ENCODE data around the gene ANO2. TPM values are rescaled to one million over a fixed set of nuclear protein-coding genes. Genes with fewer than 3 reads are reported as not detected.

Gene ANO2
- total and polyA plus RNA-seq, 4 donors, result 0.03 to 0.25 (median 0.15) TPM

- Histone ChIP-seq H3K4me1 (ENCODE audit: control insufficient read depth in 4 of 4, insufficient read depth in 4 of 4, low read length in 3 of 4) (no peaks in the 10 kb centered on the region), H3K27me3 (ENCODE audit: control insufficient read depth in 4 of 4, insufficient read depth in 4 of 4, low read length in 3 of 4) (no peaks in the 10 kb centered on the region), H3K9ac (ENCODE audit: low read depth in 1 of 2, low read length in 2 of 2) (no peak overlapping the region), H3K9me3 (ENCODE audit: control insufficient read depth in 4 of 4, low read length in 3 of 4) (no peaks in the 10 kb centered on the region), H3K27ac (ENCODE audit: low read depth in 1 of 2, low read length in 2 of 2) (no peak overlapping the region), H3K4me3 (ENCODE audit: low read depth in 1 of 3, low read length in 3 of 3) (no peak overlapping the region), H3K36me3 (ENCODE audit: control insufficient read depth in 4 of 4, insufficient read depth in 3 of 4, low read depth in 1 of 4, low read length in 3 of 4) (no peaks in the 10 kb centered on the region)
- 72% methylated on average over 14 of the region's 14 CpGs for WGBS
- no peak for TF ChIP-seq SP1 (IDR thresholded peaks at IDR 0.05)
- no peak for TF ChIP-seq RAD21 (IDR thresholded peaks at IDR 0.05)
- TF ChIP-seq TAF1 (conservative IDR thresholded peaks at IDR 0.05), result no peak
- TF ChIP-seq EGR1 (IDR thresholded peaks at IDR 0.05; ENCODE audit: low read depth in 2 of 2), result no peak
- TF ChIP-seq YY1 (IDR thresholded peaks at IDR 0.05), result no peak
- no peak for TF ChIP-seq ATF3 (IDR thresholded peaks at IDR 0.05)
- no peak for TF ChIP-seq NR2F2 (IDR thresholded peaks at IDR 0.05)
- TF ChIP-seq HNF4A (conservative IDR thresholded peaks at IDR 0.05), result no peak
- no peak for TF ChIP-seq FOXA2 (IDR thresholded peaks at IDR 0.05)
- TF ChIP-seq GABPA (IDR thresholded peaks at IDR 0.05 in 1 of 2, conservative IDR thresholded peaks at IDR 0.05 in 1 of 2), result no peak
- DNase-seq (ENCODE audit: low spot score), result no peak
Observed at GRCh38 chr12:5923043-5923605, 21.9 kb downstream of the ANO2 start.

- Histone ChIP-seq H3K27me3 (ENCODE audit: control insufficient read depth in 4 of 4, insufficient read depth in 4 of 4, low read length in 3 of 4) (no peaks in the 10 kb centered on the region), H3K4me3 (ENCODE audit: low read depth in 1 of 3, low read length in 3 of 3) (no peak overlapping the region), H3K36me3 (ENCODE audit: control insufficient read depth in 4 of 4, insufficient read depth in 3 of 4, low read depth in 1 of 4, low read length in 3 of 4) (no peaks in the 10 kb centered on the region), H3K27ac (ENCODE audit: low read depth in 1 of 2, low read length in 2 of 2) (no peak overlapping the region), H3K9me3 (ENCODE audit: control insufficient read depth in 4 of 4, low read length in 3 of 4) (no peaks in the 10 kb centered on the region), H3K9ac (ENCODE audit: low read depth in 1 of 2, low read length in 2 of 2) (no peak overlapping the region), H3K4me1 (ENCODE audit: control insufficient read depth in 4 of 4, insufficient read depth in 4 of 4, low read length in 3 of 4) (no peaks in the 10 kb centered on the region)
- no peak for TF ChIP-seq ATF3 (IDR thresholded peaks at IDR 0.05)
- TF ChIP-seq RAD21 (IDR thresholded peaks at IDR 0.05), result no peak
- no peak for TF ChIP-seq EGR1 (IDR thresholded peaks at IDR 0.05; ENCODE audit: low read depth in 2 of 2)
- TF ChIP-seq CTCF (IDR thresholded peaks at IDR 0.05; ENCODE audit: low read depth, low read length, missing input control), result no peak
- no peak for TF ChIP-seq FOXA1 (IDR thresholded peaks at IDR 0.05)
- no peak for TF ChIP-seq YY1 (IDR thresholded peaks at IDR 0.05)
- no peak for TF ChIP-seq JUND (IDR thresholded peaks at IDR 0.05)
- WGBS, result 77% methylated on average over 15 of the region's 15 CpGs
- no peak for DNase-seq (ENCODE audit: low spot score)
Observed at GRCh38 chr12:5921966-5922899, 22.8 kb downstream of the ANO2 start.

All from liver (tissue), 9 donors.